Stimulated activated memory B cell treated with anti-CD40 and anti-IgM and Interleukin-4, amounts not matched to agents 10 μg/mL and 1 μg/mL and 100 μg/mL, for 72 hours (primary cell): ENCODE measurements around the gene NPC1.
"Not testable (repeated sequence)": the region's sequence is repeated elsewhere in the genome, so short reads cannot be mapped to it uniquely, and the experiment has no call there.

Experiments used
- ATAC-seq: fragments of 150-1000 bp; cut with Tn5 transposase; 2 replicates; pipeline ENCODE4 v1.10.0; 2021
- H3K27ac Mint-ChIP-seq: one replicate; pipeline ENCODE4 v1.8.0; 2022; ENCODE audit warnings: mild to moderate bottlenecking, mixed read lengths
- H3K27me3 Mint-ChIP-seq: one replicate; pipeline ENCODE4 v1.8.0; 2022; ENCODE audit warnings: mixed read lengths
- H3K36me3 Mint-ChIP-seq: one replicate; pipeline ENCODE4 v1.8.0; 2022; ENCODE audit warnings: mixed read lengths
- H3K4me1 Mint-ChIP-seq: one replicate; pipeline ENCODE4 v1.8.0; 2022; ENCODE audit warnings: mixed read lengths
- H3K4me3 Mint-ChIP-seq: one replicate; pipeline ENCODE4 v1.8.0; 2022; ENCODE audit warnings: mild to moderate bottlenecking, moderate library complexity, mixed read lengths
- H3K9me3 Mint-ChIP-seq: one replicate; pipeline ENCODE4 v1.8.0; 2022; ENCODE audit warnings: mixed read lengths

NPC1 gene

GRCh38 chr18:23534276-23534675 lies 52.0 kb downstream of the NPC1 start:
- no peak overlapping the region for H3K4me3 Mint-ChIP-seq
- H3K27me3 Mint-ChIP-seq = no peaks in the 10 kb centered on the region
- ATAC-seq = no peak
- H3K4me1 Mint-ChIP-seq = peaks cover 14% of the 10 kb centered on the region
- H3K9me3 Mint-ChIP-seq = no peaks in the 10 kb centered on the region
- H3K36me3 Mint-ChIP-seq = peaks cover 75% of the 10 kb centered on the region
- H3K27ac Mint-ChIP-seq = no peak overlapping the region

- no peaks in the 10 kb centered on the region for H3K27me3 Mint-ChIP-seq
- H3K36me3 Mint-ChIP-seq = peaks cover 76% of the 10 kb centered on the region
- no peak overlapping the region for H3K4me3 Mint-ChIP-seq
- peaks cover 12% of the 10 kb centered on the region for H3K4me1 Mint-ChIP-seq
- no peaks in the 10 kb centered on the region for H3K9me3 Mint-ChIP-seq
- no peak for ATAC-seq
- H3K27ac Mint-ChIP-seq = peak overlapping the region; percentile 67
Measured at GRCh38 chr18:23532848-23533247, 53.5 kb downstream of the NPC1 start.

GRCh38 chr18:23531912-23532311 lies 54.4 kb downstream of the NPC1 start:
- peaks cover 77% of the 10 kb centered on the region for H3K36me3 Mint-ChIP-seq
- peak overlapping the region; percentile 67 for H3K27ac Mint-ChIP-seq
- H3K4me3 Mint-ChIP-seq = no peak overlapping the region
- no peaks in the 10 kb centered on the region for H3K9me3 Mint-ChIP-seq
- no peaks in the 10 kb centered on the region for H3K27me3 Mint-ChIP-seq
- H3K4me1 Mint-ChIP-seq = peaks cover 12% of the 10 kb centered on the region
- no peak for ATAC-seq

- H3K27ac Mint-ChIP-seq = peak overlapping the region; percentile 51
Measured at GRCh38 chr18:23530195-23530594, 56.1 kb downstream of the NPC1 start.

GRCh38 chr18:23529604-23530003 lies 56.7 kb downstream of the NPC1 start:
- no peaks in the 10 kb centered on the region for H3K27me3 Mint-ChIP-seq
- peak; percentile 68 for ATAC-seq
- H3K4me3 Mint-ChIP-seq = no peak overlapping the region
- H3K36me3 Mint-ChIP-seq = peaks cover 68% of the 10 kb centered on the region
- H3K4me1 Mint-ChIP-seq = peaks cover 12% of the 10 kb centered on the region
- H3K9me3 Mint-ChIP-seq = no peaks in the 10 kb centered on the region
- peak overlapping the region; percentile 51 for H3K27ac Mint-ChIP-seq

More at GRCh38 chr18:23530195-23530594, 56.1 kb downstream of the NPC1 start:
- H3K36me3 Mint-ChIP-seq = peaks cover 70% of the 10 kb centered on the region
- peaks cover 12% of the 10 kb centered on the region for H3K4me1 Mint-ChIP-seq
- ATAC-seq = no peak
- no peak overlapping the region for H3K4me3 Mint-ChIP-seq
- no peaks in the 10 kb centered on the region for H3K27me3 Mint-ChIP-seq
- H3K9me3 Mint-ChIP-seq = no peaks in the 10 kb centered on the region

GRCh38 chr18:23528580-23529472 lies 57.5 kb downstream of the NPC1 start:
- peaks cover 15% of the 10 kb centered on the region for H3K4me1 Mint-ChIP-seq
- peak overlapping the region; percentile 51 for H3K27ac Mint-ChIP-seq
- H3K36me3 Mint-ChIP-seq = peaks cover 71% of the 10 kb centered on the region
- H3K27me3 Mint-ChIP-seq = no peaks in the 10 kb centered on the region
- no peaks in the 10 kb centered on the region for H3K9me3 Mint-ChIP-seq
- no peak for ATAC-seq
- no peak overlapping the region for H3K4me3 Mint-ChIP-seq

GRCh38 chr18:23526501-23527063 lies 59.7 kb downstream of the NPC1 start:
- H3K27ac Mint-ChIP-seq = no peak overlapping the region
- no peaks in the 10 kb centered on the region for H3K27me3 Mint-ChIP-seq
- H3K4me3 Mint-ChIP-seq = no peak overlapping the region
- no peak for ATAC-seq
- H3K4me1 Mint-ChIP-seq = peaks cover 25% of the 10 kb centered on the region
- peaks cover 77% of the 10 kb centered on the region for H3K36me3 Mint-ChIP-seq
- no peaks in the 10 kb centered on the region for H3K9me3 Mint-ChIP-seq

GRCh38 chr18:23524213-23524707 lies 62.0 kb downstream of the NPC1 start:
- Mint-ChIP-seq H3K27me3 (no peaks in the 10 kb centered on the region), H3K4me1 (peaks cover 16% of the 10 kb centered on the region), H3K9me3 (no peaks in the 10 kb centered on the region), H3K36me3 (peaks cover 74% of the 10 kb centered on the region), H3K27ac (peak overlapping the region; percentile 55), H3K4me3 (no peak overlapping the region)
- no peak for ATAC-seq

GRCh38 chr18:23523429-23524212 lies 62.7 kb downstream of the NPC1 start:
- Mint-ChIP-seq H3K36me3 (peaks cover 74% of the 10 kb centered on the region), H3K4me3 (no peak overlapping the region), H3K27me3 (no peaks in the 10 kb centered on the region), H3K4me1 (peaks cover 13% of the 10 kb centered on the region), H3K9me3 (no peaks in the 10 kb centered on the region), H3K27ac (peak overlapping the region; percentile 55)
- peak; percentile 66 for ATAC-seq

- no peak for ATAC-seq
- Mint-ChIP-seq H3K9me3 (no peaks in the 10 kb centered on the region), H3K27ac (no peak overlapping the region), H3K27me3 (no peaks in the 10 kb centered on the region), H3K4me1 (peaks cover 13% of the 10 kb centered on the region), H3K4me3 (no peak overlapping the region), H3K36me3 (peaks cover 77% of the 10 kb centered on the region)
Measured at GRCh38 chr18:23521907-23522306, 64.4 kb downstream of the NPC1 start.

GRCh38 chr18:23521271-23521670 lies 65.0 kb downstream of the NPC1 start:
- Mint-ChIP-seq H3K4me1 (peaks cover 14% of the 10 kb centered on the region), H3K4me3 (no peak overlapping the region), H3K27me3 (no peaks in the 10 kb centered on the region), H3K36me3 (peaks cover 73% of the 10 kb centered on the region), H3K9me3 (no peaks in the 10 kb centered on the region), H3K27ac (no peak overlapping the region)
- ATAC-seq = no peak

GRCh38 chr18:23519734-23520133 lies 66.6 kb downstream of the NPC1 start:
- no peak for ATAC-seq
- Mint-ChIP-seq H3K27ac (no peak overlapping the region), H3K36me3 (peaks cover 75% of the 10 kb centered on the region), H3K9me3 (no peaks in the 10 kb centered on the region), H3K27me3 (no peaks in the 10 kb centered on the region), H3K4me1 (peaks cover 26% of the 10 kb centered on the region), H3K4me3 (no peak overlapping the region)

GRCh38 chr18:23515911-23516546 lies 70.3 kb downstream of the NPC1 start:
- ATAC-seq = peak; percentile 86
- peaks cover 65% of the 10 kb centered on the region for H3K36me3 Mint-ChIP-seq

GRCh38 chr18:23512641-23513040 lies 73.7 kb downstream of the NPC1 start:
- peaks cover 48% of the 10 kb centered on the region for H3K4me1 Mint-ChIP-seq
- peaks cover 63% of the 10 kb centered on the region for H3K36me3 Mint-ChIP-seq
- no peaks in the 10 kb centered on the region for H3K27me3 Mint-ChIP-seq
- no peaks in the 10 kb centered on the region for H3K9me3 Mint-ChIP-seq
- H3K4me3 Mint-ChIP-seq = no peak overlapping the region
- ATAC-seq = no peak
- H3K27ac Mint-ChIP-seq = peak overlapping the region; percentile 76

More at GRCh38 chr18:23515911-23516546, 70.3 kb downstream of the NPC1 start:
- no peaks in the 10 kb centered on the region for H3K27me3 Mint-ChIP-seq
- H3K9me3 Mint-ChIP-seq = no peaks in the 10 kb centered on the region
- H3K4me1 Mint-ChIP-seq = peaks cover 36% of the 10 kb centered on the region
- H3K27ac Mint-ChIP-seq = peak overlapping the region; percentile 32
- H3K4me3 Mint-ChIP-seq = no peak overlapping the region

GRCh38 chr18:23512216-23512615 lies 74.1 kb downstream of the NPC1 start:
- H3K9me3 Mint-ChIP-seq, H3K27me3 Mint-ChIP-seq, H3K4me3 Mint-ChIP-seq, ATAC-seq: not testable (repeated sequence)
- Mint-ChIP-seq H3K4me1 (peaks cover 52% of the 10 kb centered on the region), H3K36me3 (peaks cover 59% of the 10 kb centered on the region), H3K27ac (peak overlapping the region; percentile 76)
